Smooth muscle cell (in vitro differentiated cells): ENCODE results near the gene C1QTNF2. TPM values are rescaled to one million over a fixed set of nuclear protein-coding genes. Genes with fewer than 3 reads are reported as not detected.

ENCODE experiments used
- DNase-seq: peaks from one replicate; lab custom pipeline; 2025; ENCODE audit not compliant: unreplicated experiment; lab: John Stamatoyannopoulos, UW
- H2AFZ ChIP-seq: fragments of 200-600 bp; sonication (generic); 2 replicates; pipeline ENCODE4 v1.6.0; 2016; ENCODE audit warnings: antibody characterized with exemption, low read depth, mild to moderate bottlenecking
- H3F3A ChIP-seq: fragments of 200-600 bp; sonication (generic); 2 replicates; pipeline ENCODE4 v1.6.0; 2017; ENCODE audit warnings: antibody characterized with exemption, low read depth
- H3K27ac ChIP-seq: fragments of 200-600 bp; sonication (generic); 2 replicates; pipeline ENCODE4 v1.5.1; 2016; ENCODE audit warnings: low read depth, mild to moderate bottlenecking
- H3K27me3 ChIP-seq: fragments of 200-600 bp; sonication (generic); 2 replicates; pipeline ENCODE4 v1.6.1; 2016; ENCODE audit warnings: low read depth, mild to moderate bottlenecking
- H3K36me3 ChIP-seq: fragments of 200-600 bp; sonication (generic); 2 replicates; pipeline ENCODE4 v1.5.1; 2016; ENCODE audit warnings: low read depth
- H3K4me1 ChIP-seq: fragments of 200-600 bp; sonication (generic); 2 replicates; pipeline ENCODE4 v1.5.1; 2016; ENCODE audit warnings: low read depth
- H3K4me2 ChIP-seq: fragments of 200-600 bp; sonication (generic); 2 replicates; pipeline ENCODE4 v1.6.0; 2016; ENCODE audit warnings: mild to moderate bottlenecking
- H3K4me3 ChIP-seq: fragments of 200-600 bp; sonication (generic); 2 replicates; pipeline ENCODE4 v1.5.1; 2016; ENCODE audit warnings: mild to moderate bottlenecking
- H3K79me2 ChIP-seq: fragments of 200-600 bp; sonication (generic); 2 replicates; pipeline ENCODE4 v1.6.0; 2016; ENCODE audit warnings: low read depth, mild to moderate bottlenecking
- H3K9ac ChIP-seq: fragments of 200-600 bp; sonication (generic); 2 replicates; pipeline ENCODE4 v1.6.0; 2016; ENCODE audit warnings: low read depth
- H3K9me3 ChIP-seq: fragments of 200-600 bp; sonication (generic); replicated peaks from 2 replicates; pipeline ENCODE4 v1.5.1; 2016; ENCODE audit warnings: low read depth
- H4K20me1 ChIP-seq: fragments of 200-600 bp; sonication (generic); 2 replicates; pipeline ENCODE4 v1.6.0; 2016; ENCODE audit warnings: low read depth
- WGBS: methylation state at CpG from one replicate; pipeline ENCODE4 v1.1.7; 2016; ENCODE audit warnings: low lambda C conversion rate; 5-methylcytosine and 5-hydroxymethylcytosine counted together
- polyA plus RNA-seq: library from polyadenylated mRNA; unstranded; fragments of >200 nt; fragmentation: Nextera tagmentation; extraction: Ambion mirVana; gene quantifications from 2 replicates; pipeline ENCODE4 v1.2.1, GENCODE V29; 2016
- total RNA-seq: library from RNA; depleted of rRNA; stranded (reverse); fragments of >200 nt; gene quantifications from 2 replicates; pipeline ENCODE4 v1.2.3, GENCODE V29; 2014
- TF ChIP-seq, protein P1 (sequence below): fragments of 200-600 bp; sonication (generic); IDR thresholded peaks from 2 replicates; pipeline ENCODE4 v1.5.1; 2017; ENCODE audit warnings: borderline replicate concordance, mild to moderate bottlenecking, antibody characterized with exemption; ENCODE audit not compliant: insufficient read depth, poor library complexity, severe bottlenecking

Gene C1QTNF2
- total and polyA plus RNA-seq, 2 experiments from 2014 or later = 0.85 to 2.6 TPM

DNA sequence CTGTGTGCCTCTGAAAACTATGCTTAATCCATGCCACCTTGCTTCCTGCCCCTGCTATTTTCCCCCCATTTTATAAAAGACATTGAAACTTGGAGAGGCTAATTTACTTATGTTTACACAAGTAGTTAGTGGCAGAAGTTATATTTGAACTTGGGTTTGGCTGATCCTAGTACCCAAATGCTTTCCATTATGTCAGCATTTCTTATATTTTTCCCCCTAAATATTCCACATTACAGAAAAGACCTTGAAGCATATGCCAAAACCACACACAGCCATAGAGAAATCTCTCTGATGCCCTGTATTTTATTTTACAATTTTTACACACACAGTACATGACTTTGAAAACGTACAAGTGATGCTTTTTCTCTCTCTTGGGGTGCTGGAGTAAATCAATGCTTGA is 11.2 kb downstream of the C1QTNF2 start:
- H3K27ac ChIP-seq = no peak overlapping the region
- H3K4me2 ChIP-seq = no peak overlapping the region
- no peaks in the 10 kb centered on the region for H3K9me3 ChIP-seq
- H3K36me3 ChIP-seq = no peaks in the 10 kb centered on the region
- TF ChIP-seq, protein P1, sequence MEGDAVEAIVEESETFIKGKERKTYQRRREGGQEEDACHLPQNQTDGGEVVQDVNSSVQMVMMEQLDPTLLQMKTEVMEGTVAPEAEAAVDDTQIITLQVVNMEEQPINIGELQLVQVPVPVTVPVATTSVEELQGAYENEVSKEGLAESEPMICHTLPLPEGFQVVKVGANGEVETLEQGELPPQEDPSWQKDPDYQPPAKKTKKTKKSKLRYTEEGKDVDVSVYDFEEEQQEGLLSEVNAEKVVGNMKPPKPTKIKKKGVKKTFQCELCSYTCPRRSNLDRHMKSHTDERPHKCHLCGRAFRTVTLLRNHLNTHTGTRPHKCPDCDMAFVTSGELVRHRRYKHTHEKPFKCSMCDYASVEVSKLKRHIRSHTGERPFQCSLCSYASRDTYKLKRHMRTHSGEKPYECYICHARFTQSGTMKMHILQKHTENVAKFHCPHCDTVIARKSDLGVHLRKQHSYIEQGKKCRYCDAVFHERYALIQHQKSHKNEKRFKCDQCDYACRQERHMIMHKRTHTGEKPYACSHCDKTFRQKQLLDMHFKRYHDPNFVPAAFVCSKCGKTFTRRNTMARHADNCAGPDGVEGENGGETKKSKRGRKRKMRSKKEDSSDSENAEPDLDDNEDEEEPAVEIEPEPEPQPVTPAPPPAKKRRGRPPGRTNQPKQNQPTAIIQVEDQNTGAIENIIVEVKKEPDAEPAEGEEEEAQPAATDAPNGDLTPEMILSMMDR = no peak
- no peak overlapping the region for H3K9ac ChIP-seq
- no peak for DNase-seq
- H3K4me1 ChIP-seq = peaks cover 16% of the 10 kb centered on the region
- WGBS = 0% methylated on average over 1 of the region's 1 CpG
- H3K79me2 ChIP-seq = no peaks in the 10 kb centered on the region
- H4K20me1 ChIP-seq = no peaks in the 10 kb centered on the region
- no peak overlapping the region for H2AFZ ChIP-seq
- H3K27me3 ChIP-seq = no peaks in the 10 kb centered on the region
- H3K4me3 ChIP-seq = no peak overlapping the region
- peaks cover 8% of the 10 kb centered on the region for H3F3A ChIP-seq

DNA sequence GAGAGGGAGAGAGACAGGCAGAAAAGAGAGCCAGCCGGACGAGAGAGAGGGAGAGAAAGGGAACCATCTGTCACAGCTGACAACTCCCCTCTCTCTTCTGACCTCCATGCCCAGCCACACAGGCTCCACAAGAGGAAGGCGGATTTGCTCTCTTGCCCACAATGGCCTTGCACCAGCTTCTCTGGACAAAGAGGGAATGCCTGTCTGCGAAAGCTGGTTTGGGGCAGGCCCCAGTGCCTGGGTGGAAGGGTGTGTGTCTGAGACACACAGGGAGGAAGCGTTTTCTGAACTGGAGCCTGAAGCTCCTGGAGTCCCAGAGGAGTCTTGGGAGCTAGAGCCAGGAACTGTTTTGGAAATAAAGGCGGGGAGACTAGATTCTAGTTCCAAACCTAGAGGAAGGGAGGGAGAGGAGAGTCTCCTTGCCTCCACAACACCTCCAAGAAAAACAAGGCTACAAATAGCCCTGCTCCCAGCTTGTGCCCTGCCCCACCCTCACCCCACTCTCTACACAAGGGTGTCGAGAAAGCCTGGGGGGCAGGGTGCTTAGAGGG is 12.5 kb downstream of the C1QTNF2 start:
- Histone ChIP-seq H3K9me3 (no peaks in the 10 kb centered on the region), H2AFZ (no peak overlapping the region), H3K9ac (no peak overlapping the region), H3K4me2 (no peak overlapping the region), H3K4me3 (no peak overlapping the region), H3K27me3 (no peaks in the 10 kb centered on the region), H3K4me1 (peaks cover 6% of the 10 kb centered on the region), H4K20me1 (no peaks in the 10 kb centered on the region), H3K27ac (no peak overlapping the region), H3F3A (peaks cover under 1% of the 10 kb centered on the region), H3K79me2 (no peaks in the 10 kb centered on the region), H3K36me3 (no peaks in the 10 kb centered on the region)
- TF ChIP-seq, protein P1 = no peak
- WGBS = 95% methylated on average over 6 of the region's 7 CpGs
- no peak for DNase-seq

DNA sequence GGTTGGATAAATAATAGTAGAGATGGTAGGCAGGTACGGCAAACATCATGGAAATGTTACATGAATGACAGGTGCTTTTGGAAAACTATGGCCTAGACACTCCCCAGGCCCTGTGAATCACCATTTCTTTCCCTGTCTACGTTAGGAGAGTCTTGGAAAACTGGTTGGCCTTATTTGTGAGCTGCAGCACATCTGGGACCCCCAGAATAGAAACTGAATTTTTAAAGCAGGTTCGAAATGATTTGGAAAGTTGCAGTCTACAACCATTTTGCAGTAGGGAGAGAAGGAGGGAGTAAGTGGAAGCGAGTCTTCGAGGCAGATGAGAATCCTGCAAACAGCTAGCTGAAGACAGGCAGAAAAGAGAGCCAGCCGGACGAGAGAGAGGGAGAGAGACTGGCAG is 13.0 kb downstream of the C1QTNF2 start:
- H3F3A ChIP-seq = no peaks in the 10 kb centered on the region
- H4K20me1 ChIP-seq = no peaks in the 10 kb centered on the region
- no peaks in the 10 kb centered on the region for H3K27me3 ChIP-seq
- WGBS = 89% methylated on average over 7 of the region's 7 CpGs
- peaks cover 4% of the 10 kb centered on the region for H3K4me1 ChIP-seq
- H3K27ac ChIP-seq = no peak overlapping the region
- TF ChIP-seq, protein P1 = no peak
- H3K4me3 ChIP-seq = no peak overlapping the region
- H3K9me3 ChIP-seq = no peaks in the 10 kb centered on the region
- no peaks in the 10 kb centered on the region for H3K36me3 ChIP-seq
- no peak overlapping the region for H2AFZ ChIP-seq
- no peak for DNase-seq
- no peak overlapping the region for H3K4me2 ChIP-seq
- no peaks in the 10 kb centered on the region for H3K79me2 ChIP-seq
- H3K9ac ChIP-seq = no peak overlapping the region
